Liver (tissue), 3 donors: Measurements from ENCODE around the gene LRP5.

Experiments
- ATF3 ChIP-seq: IDR thresholded peaks from 2 replicates; pipeline ENCODE4 v1.6.1; 2016; ENCODE audit warnings: antibody characterized with exemption
- CTCF ChIP-seq: fragments of 150-350 bp; IDR thresholded peaks from 2 replicates; pipeline ENCODE4 v1.5.1; 2017; ENCODE audit warnings: improper control_type of control experiment, low read depth, low read length; ENCODE audit not compliant: missing input control
- EGR1 ChIP-seq, 2 donors: IDR thresholded peaks; 2 replicates each; pipeline ENCODE4 v1.6.1; 2016 to 2018; ENCODE audit warnings: antibody characterized with exemption in 2 of 2, low read depth in 2 of 2
- GABPA ChIP-seq, 2 donors: IDR thresholded peaks in 1 of 2; conservative IDR thresholded peaks in 1 of 2; 2 replicates each; pipeline ENCODE4 v1.6.1; 2016; ENCODE audit warnings: antibody characterized with exemption in 2 of 2, mild to moderate bottlenecking in 1 of 2, moderate library complexity in 1 of 2
- HNF4A ChIP-seq, 2 donors: conservative IDR thresholded peaks; 2 replicates each; pipeline ENCODE4 v1.6.1; 2016; ENCODE audit warnings: antibody characterized with exemption in 2 of 2, mild to moderate bottlenecking in 2 of 2
- MAX ChIP-seq: IDR thresholded peaks from 2 replicates; pipeline ENCODE4 v1.6.1; 2016; ENCODE audit warnings: antibody characterized with exemption
- RAD21 ChIP-seq, 2 donors: IDR thresholded peaks; 2 replicates each; pipeline ENCODE4 v1.6.1; 2016; ENCODE audit warnings: antibody characterized with exemption in 2 of 2, mild to moderate bottlenecking in 2 of 2
- REST ChIP-seq: IDR thresholded peaks from 2 replicates; pipeline ENCODE4 v1.6.1; 2016; ENCODE audit warnings: antibody characterized with exemption, mild to moderate bottlenecking
- RXRA ChIP-seq, 2 donors: IDR thresholded peaks; 2 replicates each; pipeline ENCODE4 v1.6.1; 2017 to 2018; ENCODE audit warnings: antibody characterized with exemption in 2 of 2, mild to moderate bottlenecking in 1 of 2
- SP1 ChIP-seq: IDR thresholded peaks from 2 replicates; pipeline ENCODE4 v1.6.1; 2018; ENCODE audit warnings: antibody characterized with exemption, mild to moderate bottlenecking
- TAF1 ChIP-seq: conservative IDR thresholded peaks from 2 replicates; pipeline ENCODE4 v1.6.1; 2016; ENCODE audit warnings: antibody characterized with exemption, mild to moderate bottlenecking
- YY1 ChIP-seq: IDR thresholded peaks from 2 replicates; pipeline ENCODE4 v1.6.1; 2016; ENCODE audit warnings: antibody characterized with exemption, mild to moderate bottlenecking
- ZBTB33 ChIP-seq: IDR thresholded peaks from 2 replicates; pipeline ENCODE4 v1.6.1; 2016; ENCODE audit warnings: antibody characterized with exemption
- donor health status: healthy.
- donor health status: healthy.

GRCh38 chr11:68354148-68354872 lies 41.9 kb downstream of the LRP5 start:
- TF ChIP-seq HNF4A (conservative IDR thresholded peaks at IDR 0.05) (peak; percentile 9 to 21), MAX (peak; percentile 11), REST (no peak), CTCF (no peak), ZBTB33 (no peak), SP1 (peak; percentile 32), ATF3 (no peak), YY1 (peak; percentile 29), TAF1 (no peak), RAD21 (IDR thresholded peaks at IDR 0.05) (no peak), GABPA (IDR thresholded peaks at IDR 0.05 in 1 of 2, conservative IDR thresholded peaks at IDR 0.05 in 1 of 2) (no peak), RXRA (IDR thresholded peaks at IDR 0.05) (peak in 1 of 2 donors; percentile 59), EGR1 (IDR thresholded peaks at IDR 0.05; ENCODE audit: low read depth in 2 of 2) (no peak)
